HCT116 (cell line): Measurements from ENCODE around the gene RBMS1. TPM values are rescaled to one million over a fixed set of nuclear protein-coding genes. Genes with fewer than 3 reads are reported as not detected.

Source experiments
- ATAC-seq: fragments of 200-7000 bp; cut with Tn5 transposase; 2 replicates; pipeline ENCODE4 v1.9.1; 2020; ENCODE audit warnings: mild to moderate bottlenecking, moderate library complexity
- BruUV-seq: library from RNA; stranded (reverse); fragments of 400-500 nt; replicated peaks from 2 replicates; lab custom pipeline; 2021; lab: Mats Ljungman, UMichigan
- CTCF ChIA-PET: fragments of 300-600 bp; sonication (Branson Sonifier 250); formaldehyde crosslinking; loops from one replicate; lab custom pipeline; 2021; ENCODE audit warnings: antibody characterized with exemption; lab: Charles Lee
- POLR2A ChIA-PET: fragments of 300-600, 350-600 bp; sonication (Branson Sonifier 250); formaldehyde crosslinking; loops from one replicate; lab custom pipeline; 2021; ENCODE audit warnings: antibody characterized with exemption; lab: Charles Lee
- RAD21 ChIA-PET, 2 experiments: fragments of 300-600 bp; sonication (Branson Sonifier 250); formaldehyde crosslinking; loops; one replicate each; lab custom pipeline; 2023; ENCODE audit warnings: low total read pairs in 2 of 2; ENCODE audit not compliant: uncharacterized antibody in 2 of 2, unreplicated experiment in 2 of 2, low non-redundant PET in 1 of 2; lab: Charles Lee
- DNase-seq: peaks from one replicate; pipeline ENCODE4 v3.0.0-alpha.2; 2010; ENCODE audit warnings: low read depth, low spot score
- H2AFZ ChIP-seq: fragments of 200-600 bp; shearing (Covaris generic), sonication (generic); 2 replicates; pipeline ENCODE4 v1.6.1; 2017; ENCODE audit warnings: low read depth, mixed run types, mixed read lengths, antibody characterized with exemption, low read length; ENCODE audit not compliant: poor library complexity, severe bottlenecking
- H3K27ac ChIP-seq: 2 replicates; pipeline ENCODE4 v1.5.1; 2012; ENCODE audit warnings: low read depth, low read length
- H3K27me3 ChIP-seq: fragments of 200-600 bp; sonication (generic); 2 replicates; pipeline ENCODE4 v1.6.1; 2016; ENCODE audit warnings: mixed run types, low read length, mixed read lengths; ENCODE audit not compliant: insufficient read depth
- H3K36me3 ChIP-seq, 2 experiments: fragments of 200-500 bp in 1 of 2; fragments of 200-600 bp in 1 of 2; sonication (Bioruptor generic) in 1 of 2; sonication (generic) in 1 of 2; 2 replicates each; pipeline versions ENCODE4 v1.5.1 to v1.6.1; 2014 to 2016; ENCODE audit warnings: low read length in 2 of 2, inconsistent platforms in 1 of 2, mixed read lengths in 1 of 2, mixed run types in 1 of 2; ENCODE audit not compliant: insufficient read depth in 2 of 2, control insufficient read depth in 1 of 2
- H3K4me1 ChIP-seq, 2 experiments: fragments of 200-600 bp in 1 of 2; sonication (generic) in 1 of 2; 2 replicates each; pipeline versions ENCODE4 v1.5.1 to v1.6.1; 2012 to 2017; ENCODE audit warnings: low read length in 2 of 2, inconsistent platforms in 1 of 2, mild to moderate bottlenecking in 1 of 2, mixed read lengths in 1 of 2, mixed run types in 1 of 2, moderate library complexity in 1 of 2; ENCODE audit not compliant: insufficient read depth in 2 of 2, control insufficient read depth in 1 of 2
- H3K4me2 ChIP-seq: fragments of 200-600 bp; sonication (generic); 2 replicates; pipeline ENCODE4 v1.6.1; 2017; ENCODE audit warnings: mixed run types, low read length, mixed read lengths
- H3K4me3 ChIP-seq, 2 experiments: fragments of 200-600 bp in 1 of 2; sonication (generic) in 1 of 2; replicated peaks in 1 of 2; 2 replicates each; pipeline ENCODE4 v1.5.1; 2011 to 2016; ENCODE audit warnings: low read length in 2 of 2, control low read depth in 1 of 2, low read depth in 1 of 2, mild to moderate bottlenecking in 1 of 2, mixed read lengths in 1 of 2, mixed run types in 1 of 2
- H3K79me2 ChIP-seq: fragments of 200-600 bp; sonication (generic); 2 replicates; pipeline ENCODE4 v1.6.1; 2017; ENCODE audit warnings: mild to moderate bottlenecking, mixed run types, low read length, moderate library complexity, mixed read lengths; ENCODE audit not compliant: insufficient read depth
- H3K9ac ChIP-seq: fragments of 200-600 bp; sonication (generic); 2 replicates; pipeline ENCODE4 v1.6.1; 2016; ENCODE audit warnings: low read length, mixed read lengths
- H3K9me2 ChIP-seq: fragments of 200-600 bp; sonication (generic), shearing (Covaris generic); 2 replicates; pipeline ENCODE4 v1.6.1; 2017; ENCODE audit warnings: mixed run types, mild to moderate bottlenecking, moderate library complexity; ENCODE audit not compliant: insufficient read depth
- H3K9me3 ChIP-seq, 2 experiments: fragments of 200-500 bp in 1 of 2; fragments of 200-600 bp in 1 of 2; sonication (Bioruptor generic) in 1 of 2; sonication (generic) in 1 of 2; 2 replicates each; pipeline ENCODE4 v1.6.1; 2014 to 2017; ENCODE audit warnings: low read length in 2 of 2, mixed read lengths in 2 of 2, inconsistent platforms in 1 of 2, low read depth in 1 of 2, mild to moderate bottlenecking in 1 of 2, mixed run types in 1 of 2, moderate library complexity in 1 of 2; ENCODE audit not compliant: control insufficient read depth in 1 of 2, insufficient read depth in 1 of 2
- H4K20me1 ChIP-seq: fragments of 200-600 bp; sonication (generic), shearing (Covaris generic); 2 replicates; pipeline ENCODE4 v1.6.1; 2017; ENCODE audit warnings: mixed run types, mild to moderate bottlenecking, moderate library complexity; ENCODE audit not compliant: insufficient read depth
- ATF3 ChIP-seq: IDR thresholded peaks from 2 replicates; pipeline ENCODE4 v1.6.1; 2012
- CBX3 ChIP-seq: IDR thresholded peaks from 2 replicates; pipeline ENCODE4 v1.6.1; 2012; ENCODE audit warnings: low read depth
- EZH2 ChIP-seq: fragments of 200-600 bp; sonication (generic); IDR thresholded peaks from 2 replicates; pipeline ENCODE4 v1.6.1; 2017; ENCODE audit warnings: antibody characterized with exemption, mixed run types
- EZH2phosphoT487 ChIP-seq: fragments of 200-600 bp; IDR thresholded peaks from 2 replicates; pipeline ENCODE4 v1.6.1; 2018; ENCODE audit warnings: antibody characterized with exemption, borderline replicate concordance
- FOSL1 ChIP-seq: IDR thresholded peaks from 2 replicates; pipeline ENCODE4 v1.6.1; 2012; ENCODE audit warnings: low read depth
- MAX ChIP-seq: IDR thresholded peaks from 2 replicates; pipeline ENCODE4 v1.6.1; 2012
- POLR2A ChIP-seq: IDR thresholded peaks from 2 replicates; pipeline ENCODE4 v1.7.0; 2011; ENCODE audit warnings: borderline replicate concordance; ENCODE audit not compliant: insufficient read depth, insufficient read length; ENCODE audit errors: extremely low read depth
- SIN3A ChIP-seq: IDR thresholded peaks from 2 replicates; pipeline ENCODE4 v1.6.1; 2012; ENCODE audit warnings: low read depth
- TCF7L2 ChIP-seq: IDR thresholded peaks from 2 replicates; pipeline ENCODE4 v1.7.0; 2011; ENCODE audit warnings: borderline replicate concordance, inconsistent platforms; ENCODE audit not compliant: insufficient read depth, insufficient read length; ENCODE audit errors: extremely low read depth
- ZBTB33 ChIP-seq: IDR thresholded peaks from 2 replicates; pipeline ENCODE4 v1.6.1; 2011; ENCODE audit warnings: mild to moderate bottlenecking, low read length, moderate library complexity; ENCODE audit not compliant: insufficient replicate concordance; ENCODE audit errors: extremely low read depth
- ZFX ChIP-seq: fragments of 450-650 bp; IDR thresholded peaks from 2 replicates; pipeline ENCODE4 v1.6.1; 2017
- ZNF274 ChIP-seq: fragments of 200-500 bp; sonication (Bioruptor generic); IDR thresholded peaks from 2 replicates; pipeline ENCODE4 v1.6.1; 2014; ENCODE audit warnings: mild to moderate bottlenecking, low read depth, low read length, inconsistent platforms
- intact Hi-C: fragments of 100-400 bp; cut with micrococcal nuclease; formaldehyde crosslinking; loops from 2 replicates; pipeline ENCODE4 v1.10.0; 2022
- total RNA-seq: library from RNA; stranded (reverse); gene quantifications from one replicate; pipeline ENCODE4 v1.2.1, GENCODE V29; 2021; ENCODE audit not compliant: unreplicated experiment

RBMS1 gene
- total RNA-seq, 1 experiment from 2014 or later = 17.6 TPM

DNA sequence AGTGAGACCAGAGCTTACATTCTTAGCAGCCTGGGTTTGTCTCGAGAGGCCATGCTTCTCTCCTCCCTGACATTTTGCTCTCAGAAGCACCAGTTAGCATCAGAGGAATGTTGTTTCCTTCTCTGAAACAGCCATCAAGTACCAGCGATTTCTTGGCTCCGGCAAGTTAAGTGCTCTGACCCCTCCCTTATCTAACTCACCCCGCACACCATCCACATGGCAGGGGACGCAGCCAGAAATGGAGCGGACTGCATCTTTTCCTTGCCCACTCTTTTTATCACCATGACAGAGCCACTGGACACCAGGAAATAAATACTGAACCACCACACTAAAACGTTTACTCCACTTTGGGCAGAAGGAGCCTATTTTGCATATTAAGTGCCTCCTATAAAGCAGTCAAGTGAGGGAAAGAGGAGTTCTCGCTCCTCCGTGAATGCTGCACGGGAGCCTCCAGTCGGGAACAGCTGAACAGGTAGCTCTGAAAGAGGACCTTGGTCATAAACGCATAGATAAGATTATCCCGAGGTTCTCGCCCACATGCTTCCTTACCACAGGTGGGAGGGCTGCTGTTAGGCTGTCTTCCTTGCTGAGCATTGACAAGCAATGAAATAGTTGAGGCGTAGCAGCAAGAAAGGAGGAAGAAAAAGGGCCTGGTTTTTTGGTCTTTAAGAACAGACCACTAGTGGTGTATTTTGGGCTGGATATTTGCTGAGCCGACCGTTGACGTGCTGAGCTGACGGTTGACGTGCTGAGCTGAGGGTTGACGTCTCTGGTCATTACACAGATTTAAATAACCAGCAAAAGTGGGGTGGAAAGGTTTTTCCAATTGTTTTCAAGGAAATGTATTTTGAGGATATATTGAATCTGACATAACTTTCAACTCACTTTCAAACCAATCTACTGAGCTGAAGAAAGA lies 222.2 kb downstream of the RBMS1 start:
- Histone ChIP-seq H3K27me3 (no peaks in the 10 kb centered on the region), H3K36me3 (no peaks in the 10 kb centered on the region), H3K27ac (no peak overlapping the region), H2AFZ (no peak overlapping the region), H3K4me2 (no peak overlapping the region), H3K9me3 (no peaks in the 10 kb centered on the region), H3K79me2 (no peaks in the 10 kb centered on the region), H3K4me1 (peaks cover 0 to 18% of the 10 kb centered on the region in 2 experiments; a peak in 3 of 4 replicates), H4K20me1 (no peaks in the 10 kb centered on the region), H3K9ac (no peak overlapping the region), H3K4me3 (no peak overlapping the region), H3K9me2 (no peaks in the 10 kb centered on the region)
- intact Hi-C loops = loop anchor here (5.0 kb wide), 1 partner anchor 159 kb away; no protein-coding TSS in a partner anchor
- no TSS peak for BruUV-seq
- RAD21 ChIA-PET = no interaction called here
- DNase-seq (no peak), ATAC-seq (no peak)
- CTCF ChIA-PET = interaction anchor here (2.6 kb wide), 1 partner anchor 19 kb away, joined by 9 read pairs; no protein-coding TSS in a partner anchor
- no peak for TF ChIP-seq TCF7L2
- POLR2A ChIA-PET = no interaction called here

GRCh38 chr2:160270571-160271113 lies 223.0 kb downstream of the RBMS1 start:
- intact Hi-C loops = loop anchor here (5.0 kb wide), 1 partner anchor 158 kb away; no protein-coding TSS in a partner anchor
- Histone ChIP-seq H3K36me3 (no peaks in the 10 kb centered on the region), H3K4me2 (peak overlapping the region; percentile 78), H3K9me3 (no peaks in the 10 kb centered on the region), H3K79me2 (no peaks in the 10 kb centered on the region), H3K4me1 (peaks cover 0 to 19% of the 10 kb centered on the region in 2 experiments; a peak in 3 of 4 replicates), H4K20me1 (no peaks in the 10 kb centered on the region), H3K4me3 (peak overlapping the region in 1 of 2 experiments; percentile 47; a peak in 2 of 4 replicates), H3K27ac (no peak overlapping the region), H3K9me2 (no peaks in the 10 kb centered on the region), H3K27me3 (no peaks in the 10 kb centered on the region), H3K9ac (peak overlapping the region; percentile 50; the same call in 1 of the 2 replicates), H2AFZ (no peak overlapping the region)
- ATAC-seq (peak; percentile 31), DNase-seq (no peak)
- no TSS peak for BruUV-seq
- POLR2A ChIA-PET = no interaction called here
- RAD21 ChIA-PET = interaction anchor here in 1 of 2 experiments (1.5 kb wide), 1 partner anchor 62 kb away, joined by 3 read pairs; no protein-coding TSS in a partner anchor
- CTCF ChIA-PET = interaction anchor here (0.6 to 2.6 kb wide), 5 partner anchors 8 to 160 kb away, joined by 3 to 9 read pairs (median 4); no protein-coding TSS in a partner anchor
- TF ChIP-seq SIN3A (no peak), EZH2phosphoT487 (no peak), TCF7L2 (no peak), ATF3 (no peak), MAX (no peak), ZBTB33 (no peak), ZNF274 (no peak), CBX3 (no peak), FOSL1 (no peak), ZFX (no peak), POLR2A (no peak), EZH2 (no peak)
